Vagina (tissue), 2 donors: ENCODE measurements around the gene CAV1. TPM values are rescaled to one million over a fixed set of nuclear protein-coding genes. Genes with fewer than 3 reads are reported as not detected.

Source experiments
- DNase-seq, 2 donors: peaks; one replicate each; pipeline ENCODE4 v3.0.0-alpha.2; 2017; ENCODE audit errors: extremely low spot score in 2 of 2
- H3K27ac ChIP-seq: fragments of 200-600 bp; sonication (generic); one replicate; pipeline ENCODE4 v1.5.1; 2019
- H3K27me3 ChIP-seq: fragments of 200-600 bp; sonication (generic); one replicate; pipeline ENCODE4 v1.5.1; 2019
- H3K36me3 ChIP-seq, 2 donors: fragments of 200-600 bp; sonication (generic); one replicate each; pipeline ENCODE4 v1.5.1; 2017 to 2019
- H3K4me1 ChIP-seq: fragments of 200-600 bp; sonication (generic); one replicate; pipeline ENCODE4 v1.5.1; 2019
- H3K4me3 ChIP-seq, 2 donors: fragments of 200-600 bp; sonication (generic); 1 replicate in 1 of 2; 2 replicates in 1 of 2; pipeline ENCODE4 v1.5.1; 2016 to 2019
- H3K9me3 ChIP-seq: fragments of 200-600 bp; sonication (generic); one replicate; pipeline ENCODE4 v1.5.1; 2019
- CTCF ChIP-seq, 3 experiments: fragments of 450-650 bp in 2 of 3; fragments of 200-600 bp in 1 of 3; sonication (generic) in 1 of 3; IDR thresholded peaks; one replicate each; pipeline ENCODE4 v1.5.1; 2017 to 2019; ENCODE audit warnings: antibody characterized with exemption in 3 of 3, mild to moderate bottlenecking in 2 of 3, moderate library complexity in 2 of 3
- POLR2A ChIP-seq, 2 donors: fragments of 450-650 bp; IDR thresholded peaks; one replicate each; pipeline ENCODE4 v1.6.1; 2017; ENCODE audit warnings: antibody characterized with exemption in 2 of 2, mild to moderate bottlenecking in 2 of 2, moderate library complexity in 2 of 2
- POLR2AphosphoS5 ChIP-seq, 2 donors: sonication (generic); formaldehyde crosslinking; IDR thresholded peaks; one replicate each; pipeline ENCODE4 v1.9.0; 2017; ENCODE audit warnings: antibody characterized with exemption in 2 of 2, mild to moderate bottlenecking in 2 of 2, low read depth in 1 of 2; ENCODE audit not compliant: insufficient read depth in 1 of 2
- intact Hi-C: fragments of 100-400 bp; cut with DNase I; formaldehyde crosslinking; loops from one replicate; pipeline ENCODE4 v1.15.1; 2023
- total RNA-seq: library from RNA; depleted of rRNA; stranded (reverse); fragments of >200 nt; gene quantifications from one replicate; pipeline ENCODE4 v1.2.3, GENCODE V29; 2016

CAV1 gene
- total RNA-seq, 1 donor from 2014 or later = 162 TPM

GRCh38 chr7:116511552-116512519 is 13.0 kb upstream of the CAV1 start:
- TF ChIP-seq CTCF (IDR thresholded peaks at IDR 0.05) = no peak
- TF ChIP-seq POLR2AphosphoS5 (IDR thresholded peaks at IDR 0.05; ENCODE audit: insufficient read depth in 1 of 2, low read depth in 1 of 2) = peak in 1 of 2 donors; percentile 69
- no peak for TF ChIP-seq POLR2A (IDR thresholded peaks at IDR 0.05)
- H3K9me3 ChIP-seq = no peaks in the 10 kb centered on the region
- peak overlapping the region; percentile 82 for H3K27ac ChIP-seq
- peak overlapping the region; percentile 34 to 42 for H3K4me3 ChIP-seq
- H3K27me3 ChIP-seq = no peaks in the 10 kb centered on the region
- H3K36me3 ChIP-seq = peaks cover 0 to 3% of the 10 kb centered on the region in 2 donors
- no peak for DNase-seq
- intact Hi-C loops = no loop called here
- H3K4me1 ChIP-seq = peaks cover 10% of the 10 kb centered on the region

- H3K4me3 ChIP-seq = peak overlapping the region; percentile 34 to 42
- peaks cover 10% of the 10 kb centered on the region for H3K4me1 ChIP-seq
- intact Hi-C loops = no loop called here
- DNase-seq = no peak
- no peaks in the 10 kb centered on the region for H3K27me3 ChIP-seq
- H3K36me3 ChIP-seq = no peaks in the 10 kb centered on the region
- TF ChIP-seq POLR2AphosphoS5 (IDR thresholded peaks at IDR 0.05; ENCODE audit: insufficient read depth in 1 of 2, low read depth in 1 of 2) = no peak
- no peak for TF ChIP-seq CTCF (IDR thresholded peaks at IDR 0.05)
- no peak for TF ChIP-seq POLR2A (IDR thresholded peaks at IDR 0.05)
- peak overlapping the region; percentile 82 for H3K27ac ChIP-seq
- no peaks in the 10 kb centered on the region for H3K9me3 ChIP-seq
Observed at GRCh38 chr7:116512520-116513188, 12.2 kb upstream of the CAV1 start.

- Histone ChIP-seq H3K27me3 (no peaks in the 10 kb centered on the region), H3K9me3 (no peaks in the 10 kb centered on the region), H3K4me1 (peaks cover 10% of the 10 kb centered on the region), H3K36me3 (no peaks in the 10 kb centered on the region), H3K27ac (no peak overlapping the region), H3K4me3 (no peak overlapping the region)
- TF ChIP-seq POLR2AphosphoS5 (IDR thresholded peaks at IDR 0.05; ENCODE audit: insufficient read depth in 1 of 2, low read depth in 1 of 2) (no peak), POLR2A (IDR thresholded peaks at IDR 0.05) (no peak), CTCF (IDR thresholded peaks at IDR 0.05) (no peak)
- DNase-seq = no peak
- intact Hi-C loops = no loop called here
Observed at GRCh38 chr7:116515584-116515983, 9.3 kb upstream of the CAV1 start.

GRCh38 chr7:116516324-116516723 is 8.5 kb upstream of the CAV1 start:
- intact Hi-C loops = no loop called here
- Histone ChIP-seq H3K4me3 (no peak overlapping the region), H3K9me3 (no peaks in the 10 kb centered on the region), H3K27me3 (no peaks in the 10 kb centered on the region), H3K4me1 (peaks cover 10% of the 10 kb centered on the region), H3K36me3 (no peaks in the 10 kb centered on the region), H3K27ac (no peak overlapping the region)
- no peak for TF ChIP-seq POLR2AphosphoS5 (IDR thresholded peaks at IDR 0.05; ENCODE audit: insufficient read depth in 1 of 2, low read depth in 1 of 2)
- no peak for TF ChIP-seq POLR2A (IDR thresholded peaks at IDR 0.05)
- no peak for TF ChIP-seq CTCF (IDR thresholded peaks at IDR 0.05)
- DNase-seq = no peak
